Left renal pelvis (tissue), 4 donors: Measurements from ENCODE around the gene RPS26. TPM values are rescaled to one million over a fixed set of nuclear protein-coding genes. Genes with fewer than 3 reads are reported as not detected.
"Not testable (repeated sequence)": the region's sequence is repeated elsewhere in the genome, so short reads cannot be mapped to it uniquely, and the experiment has no call there.

ENCODE experiments used
- DNase-seq, 4 donors: peaks; one replicate each; pipeline ENCODE4 v3.0.0-alpha.2; 2013; ENCODE audit warnings: low read depth in 4 of 4, low spot score in 3 of 4
- polyA plus RNA-seq, 4 donors: library from polyadenylated mRNA; unstranded; fragments of 120-200 nt; gene quantifications; one replicate each; pipeline ENCODE4 v1.2.1, GENCODE V29; 2013; ENCODE audit not compliant: insufficient read length in 4 of 4

The RPS26 gene
- 100 to 1,000 TPM in 3 of 4 donors, 10 to 100 TPM in 1; 92.7 to 593 (median 231) TPM for polyA plus RNA-seq

- peak; percentile 98 to 99 (median 99) for DNase-seq
Measured at GRCh38 chr12:56041552-56042429, at the start of gene RPS26. Gene RPS26 (plus strand): TSS chr12:56041918. CDS start chr12:56042167, 249 bp downstream.

DNA sequence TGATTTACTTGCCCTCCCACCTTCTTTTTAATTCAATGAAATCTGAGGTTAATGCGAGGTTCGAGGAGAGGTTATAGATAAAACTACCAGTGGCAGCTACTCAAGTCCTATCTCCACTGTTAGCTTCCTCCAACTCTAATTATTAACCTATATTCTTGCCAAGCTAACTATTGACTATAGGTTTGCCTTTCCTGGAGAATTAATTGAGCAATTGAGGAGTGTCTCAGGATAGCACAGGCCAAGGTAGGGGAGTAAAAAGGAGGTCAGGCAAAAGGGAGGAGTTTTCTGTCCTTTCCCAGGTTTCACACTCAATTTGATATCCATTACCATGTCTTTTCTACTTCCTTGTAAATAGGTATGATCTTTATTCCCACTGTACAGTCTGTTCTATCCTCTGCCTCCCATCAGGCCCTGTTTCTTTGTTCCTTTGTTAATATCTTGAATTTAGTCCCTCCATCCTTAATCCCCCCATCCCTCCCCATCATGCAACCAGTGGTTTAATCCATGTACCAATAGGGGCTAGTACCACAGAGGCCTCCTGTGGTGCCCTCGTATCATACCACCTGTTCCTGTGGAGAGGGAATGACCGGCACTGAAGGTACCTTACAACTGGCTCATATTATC is 48.4 kb upstream of the RPS26 start:
- no peak for DNase-seq

GRCh38 chr12:55995366-55995765 is 46.4 kb upstream of the RPS26 start:
- no peak for DNase-seq

- DNase-seq, result no peak
Measured at GRCh38 chr12:55996201-55996714, 45.5 kb upstream of the RPS26 start.

- peak; percentile 93 to 95 (median 94) for DNase-seq
Measured at GRCh38 chr12:55996715-55997534, 44.8 kb upstream of the RPS26 start, which contains the start of gene SUOX. Gene SUOX (plus strand): TSS chr12:55997276. CDS start chr12:56002222, 4,946 bp downstream.

DNA sequence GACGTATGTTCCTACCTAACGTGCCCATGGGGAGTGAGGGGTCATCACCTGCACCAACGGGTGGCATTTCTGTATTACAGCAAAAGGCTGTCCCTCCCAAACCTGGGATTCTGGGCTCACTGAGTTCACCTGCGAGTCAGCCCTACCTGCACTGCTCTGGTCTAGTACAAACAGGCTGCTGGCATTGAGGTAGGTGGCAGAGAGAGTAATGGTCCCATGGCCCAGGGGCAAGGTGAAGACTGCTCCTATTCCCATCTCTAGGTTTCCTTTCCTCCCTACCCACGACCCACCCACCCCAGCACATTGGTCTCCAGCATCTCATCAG is 44.2 kb upstream of the RPS26 start:
- DNase-seq, result no peak

- not testable (repeated sequence) for DNase-seq
Measured at GRCh38 chr12:55999522-55999921, 42.2 kb upstream of the RPS26 start.

DNA sequence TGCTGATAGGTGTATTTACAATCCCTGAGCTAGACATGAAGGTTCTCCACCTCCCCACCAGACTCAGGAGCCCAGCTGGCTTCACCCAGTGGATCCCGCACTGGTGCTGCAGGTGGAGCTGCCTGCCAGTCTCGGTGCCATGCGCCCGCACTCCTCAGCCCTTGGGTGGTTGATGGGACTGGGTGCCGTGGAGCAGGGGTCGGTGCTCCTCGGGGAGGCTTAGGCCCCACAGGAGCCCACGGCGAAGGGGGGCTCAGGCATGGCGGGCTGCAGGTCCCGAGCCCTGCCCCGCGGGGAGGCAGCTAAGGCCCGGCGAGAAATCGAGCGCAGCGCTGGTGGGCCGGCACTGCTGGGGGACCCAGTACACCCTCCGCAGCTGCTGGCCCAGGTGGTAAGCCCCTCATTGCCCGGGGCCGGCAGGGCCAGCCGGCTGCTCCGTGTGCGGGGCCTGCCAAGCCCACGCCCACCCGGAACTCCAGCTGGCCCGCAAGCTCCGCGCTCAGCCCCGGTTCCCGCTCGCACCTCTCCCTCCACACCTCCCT is 41.6 kb upstream of the RPS26 start:
- DNase-seq, result not testable (repeated sequence)

DNA sequence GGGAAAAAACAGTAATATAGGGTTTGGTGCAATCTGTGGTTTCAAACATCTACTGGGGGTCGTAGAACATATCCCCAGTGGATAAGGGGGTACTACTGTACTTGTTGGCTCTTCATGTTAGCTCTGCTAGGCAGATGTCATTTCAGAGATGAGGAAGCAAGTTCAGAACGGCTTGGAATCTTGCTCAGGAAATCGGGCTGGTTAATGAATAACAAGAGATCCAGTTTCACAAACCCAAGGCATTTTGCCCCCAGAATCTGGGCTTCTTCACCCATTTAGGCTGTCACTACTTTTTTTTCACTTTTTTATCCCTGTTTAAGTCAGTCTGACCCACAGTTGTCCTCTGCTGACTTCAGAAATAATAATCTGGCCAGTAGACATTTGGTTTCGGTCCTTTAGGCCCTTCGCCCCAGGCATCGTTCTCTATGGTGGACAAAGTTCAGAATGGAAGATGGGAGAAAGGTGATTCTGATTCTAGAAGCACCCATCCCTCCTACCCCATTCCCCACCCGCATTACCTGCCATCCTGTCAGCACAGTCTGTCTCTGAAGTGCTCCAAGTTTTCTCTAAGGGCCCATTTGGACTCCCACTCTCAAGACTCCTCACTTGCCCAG is 40.1 kb upstream of the RPS26 start:
- no peak for DNase-seq

DNA sequence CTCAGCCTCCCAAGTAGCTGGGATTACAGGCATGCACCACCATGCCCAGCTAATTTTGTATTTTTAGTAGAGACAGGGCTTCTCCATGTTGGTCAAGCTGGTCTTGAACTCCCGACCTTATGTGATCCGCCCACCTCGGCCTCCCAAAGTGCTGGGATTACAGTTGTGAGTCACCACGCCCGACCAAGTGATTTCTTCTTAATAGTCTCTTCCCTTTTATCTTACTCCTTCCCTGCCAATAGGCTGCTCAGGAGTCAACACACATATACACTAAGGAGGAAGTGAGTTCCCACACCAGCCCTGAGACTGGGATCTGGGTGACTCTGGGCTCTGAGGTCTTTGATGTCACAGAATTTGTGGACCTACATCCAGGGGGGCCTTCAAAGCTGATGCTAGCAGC is 38.3 kb upstream of the RPS26 start:
- DNase-seq, result not testable (repeated sequence)

GRCh38 chr12:56004211-56004610 is 37.5 kb upstream of the RPS26 start:
- no peak for DNase-seq

GRCh38 chr12:56007564-56008559 is 33.9 kb upstream of the RPS26 start:
- no peak for DNase-seq

DNA sequence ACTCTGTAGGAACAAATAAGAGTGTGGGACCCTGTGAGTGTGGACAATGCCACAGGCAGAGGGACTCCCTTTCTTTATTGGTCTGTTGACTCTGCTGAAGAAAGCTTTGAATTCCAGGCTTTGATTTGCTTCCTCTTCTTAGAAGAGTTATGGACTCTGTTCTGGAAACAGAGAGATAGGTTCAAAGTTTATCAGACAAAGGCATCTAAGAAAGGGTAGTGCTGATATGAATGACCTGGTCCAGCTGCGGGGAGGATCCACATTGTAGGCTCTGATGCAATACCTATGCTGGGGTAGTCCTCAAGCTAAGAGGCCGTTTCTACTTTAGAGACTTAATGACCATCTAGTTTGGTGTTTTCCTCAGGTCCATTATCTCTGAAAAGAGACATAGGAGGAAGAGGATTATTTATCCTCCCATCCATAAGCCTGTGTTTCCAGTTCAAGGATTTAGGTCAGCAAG is 31.6 kb upstream of the RPS26 start:
- DNase-seq, result no peak

GRCh38 chr12:56011509-56012090 is 30.1 kb upstream of the RPS26 start:
- DNase-seq, result no peak

DNA sequence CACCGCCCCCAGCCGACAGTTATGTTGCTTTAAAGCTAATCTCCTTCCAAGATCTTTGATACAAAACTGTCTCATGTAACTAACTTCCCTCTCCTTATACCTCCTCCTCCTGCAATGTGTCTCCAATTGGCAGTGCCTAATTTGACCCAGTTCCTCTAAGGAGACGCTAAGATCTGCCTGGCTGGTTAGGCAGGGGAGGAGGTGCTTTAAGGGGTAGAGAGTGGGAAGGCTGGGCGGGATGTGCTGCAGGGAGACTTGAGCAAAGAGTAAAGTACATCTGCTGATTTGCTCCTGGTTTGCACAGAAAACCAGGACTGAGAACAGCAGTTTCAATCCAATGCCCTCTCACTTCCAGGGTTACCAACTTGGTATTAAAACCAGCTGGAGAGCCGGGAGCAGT is 28.2 kb upstream of the RPS26 start:
- DNase-seq, result no peak

- no peak for DNase-seq
Measured at GRCh38 chr12:56014205-56014604, 27.5 kb upstream of the RPS26 start.

- DNase-seq, result no peak
Measured at GRCh38 chr12:56017181-56017580, 24.5 kb upstream of the RPS26 start.

DNA sequence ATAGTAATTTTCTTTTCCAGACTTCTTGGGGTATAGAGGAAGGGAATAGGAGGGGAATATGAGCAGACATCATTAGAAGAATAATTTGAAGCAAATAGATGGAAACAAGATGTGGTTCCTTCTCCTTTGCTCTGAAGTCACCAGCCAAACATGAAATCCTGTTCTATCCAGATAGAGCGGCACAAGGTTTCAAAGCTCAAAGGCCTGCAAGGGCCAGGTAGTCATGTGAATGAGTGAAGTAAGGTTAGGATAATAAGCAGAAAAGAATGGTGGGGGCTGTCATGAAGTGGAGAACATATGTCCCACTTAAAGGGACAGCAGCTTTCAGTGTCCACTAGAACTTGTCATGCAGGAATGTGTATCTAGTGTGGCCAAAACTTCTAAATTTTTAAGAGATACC is 23.4 kb upstream of the RPS26 start:
- no peak for DNase-seq
